HG03045 (cell line): ENCODE measurements around the gene BRF1.
"Not testable (repeated sequence)": the region's sequence is repeated elsewhere in the genome, so short reads cannot be mapped to it uniquely, and the experiment has no call there.

Source experiments
- ATAC-seq: cut with Tn5 transposase; IDR thresholded peaks from one replicate; pipeline ENCODE4 v1.9.1; 2021; ENCODE audit warnings: mild to moderate bottlenecking, moderate library complexity; ENCODE audit not compliant: unreplicated experiment

BRF1 gene

GRCh38 chr14:105292826-105293711 is 7.7 kb downstream of the BRF1 start:
- no peak for ATAC-seq

GRCh38 chr14:105290621-105291346 is 10.0 kb downstream of the BRF1 start:
- ATAC-seq: no peak

- ATAC-seq: not testable (repeated sequence)
Measured at GRCh38 chr14:105288936-105289335, 11.9 kb downstream of the BRF1 start.

- no peak for ATAC-seq
Measured at GRCh38 chr14:105287249-105288102, 13.3 kb downstream of the BRF1 start.

- no peak for ATAC-seq
Measured at GRCh38 chr14:105286759-105287144, 14.0 kb downstream of the BRF1 start.

GRCh38 chr14:105285174-105285573 is 15.6 kb downstream of the BRF1 start:
- no peak for ATAC-seq

GRCh38 chr14:105283899-105284298 is 16.9 kb downstream of the BRF1 start:
- no peak for ATAC-seq

- no peak for ATAC-seq
Measured at GRCh38 chr14:105283028-105283427, 17.8 kb downstream of the BRF1 start.

- no peak for ATAC-seq
Measured at GRCh38 chr14:105282098-105282725, 18.6 kb downstream of the BRF1 start.

GRCh38 chr14:105281371-105282097 is 19.3 kb downstream of the BRF1 start:
- ATAC-seq: no peak

- no peak for ATAC-seq
Measured at GRCh38 chr14:105280525-105280924, 20.3 kb downstream of the BRF1 start.

GRCh38 chr14:105279642-105280361 is 21.0 kb downstream of the BRF1 start:
- no peak for ATAC-seq

GRCh38 chr14:105277448-105277847 is 23.4 kb downstream of the BRF1 start:
- ATAC-seq: not testable (repeated sequence)

GRCh38 chr14:105275267-105275946 is 25.4 kb downstream of the BRF1 start:
- ATAC-seq: no peak

- no peak for ATAC-seq
Measured at GRCh38 chr14:105274637-105275036, 26.2 kb downstream of the BRF1 start.

GRCh38 chr14:105273062-105273461 is 27.7 kb downstream of the BRF1 start:
- ATAC-seq: no peak

GRCh38 chr14:105272623-105273022 is 28.2 kb downstream of the BRF1 start:
- ATAC-seq: no peak

- ATAC-seq: no peak
Measured at GRCh38 chr14:105271224-105271890, 29.4 kb downstream of the BRF1 start.
